ENCODE results near the gene ATP6V1G2. TPM values are rescaled to one million over a fixed set of nuclear protein-coding genes. Genes with fewer than 3 reads are reported as not detected.
A peak's percentile ranks its signal among the peaks of the same experiment; 100 is the strongest.
"Not testable (repeated sequence)": the region's sequence is repeated elsewhere in the genome, so short reads cannot be mapped to it uniquely, and the experiment has no call there.

The ATP6V1G2 gene
- total RNA-seq, 4 donors from 2014 or later, result 0.64 to 1.6 (median 1.4) TPM; not detected in 1

- peak overlapping the region; percentile 68 for H3K4me3 ChIP-seq
- TF ChIP-seq POLR2AphosphoS5 (IDR thresholded peaks at IDR 0.05) (no peak), EP300 (IDR thresholded peaks at IDR 0.05) (no peak), CTCF (IDR thresholded peaks at IDR 0.05) (no peak), POLR2A (IDR thresholded peaks at IDR 0.05) (no peak)
- no peak for DNase-seq (ENCODE audit: low spot score in 2 of 2)
- H3K27ac ChIP-seq, result no peak overlapping the region
- no peaks in the 10 kb centered on the region for H3K9me3 ChIP-seq
- no peaks in the 10 kb centered on the region for H3K36me3 ChIP-seq
- peaks cover 10% of the 10 kb centered on the region for H3K27me3 ChIP-seq
- 29% methylated on average over 21 of the region's 21 CpGs for WGBS
- H3K4me1 ChIP-seq, result peaks cover 29% of the 10 kb centered on the region
Measured at GRCh38 chr6:31498748-31499147, 47.7 kb downstream of the ATP6V1G2 start.

- peak; percentile 85 to 88 for DNase-seq (ENCODE audit: low spot score in 2 of 2)
- Histone ChIP-seq H3K9me3 (no peaks in the 10 kb centered on the region), H3K27me3 (peaks cover 10% of the 10 kb centered on the region), H3K4me3 (peak within 1 kb of the TSS; percentile 68), H3K27ac (peak within 1 kb of the TSS; percentile 18), H3K4me1 (peaks cover 32% of the 10 kb centered on the region), H3K36me3 (no peaks in the 10 kb centered on the region)
- WGBS, result under 1% methylated on average over 49 of the region's 64 CpGs
- TF ChIP-seq POLR2AphosphoS5 (IDR thresholded peaks at IDR 0.05) (no peak), POLR2A (IDR thresholded peaks at IDR 0.05) (no peak), CTCF (IDR thresholded peaks at IDR 0.05) (no peak), EP300 (IDR thresholded peaks at IDR 0.05) (no peak)
Measured at GRCh38 chr6:31497531-31498476, 48.6 kb downstream of the ATP6V1G2 start, which contains the start of gene MICB. Gene MICB (plus strand): TSS chr6:31498145. CDS start chr6:31498194, 49 bp downstream.

- not testable (repeated sequence) for H3K27ac ChIP-seq; H3K9me3 ChIP-seq; H3K36me3 ChIP-seq; H3K4me3 ChIP-seq; DNase-seq (ENCODE audit: low spot score in 2 of 2)
- H3K27me3 ChIP-seq, result peaks cover 10% of the 10 kb centered on the region
- peaks cover 34% of the 10 kb centered on the region for H3K4me1 ChIP-seq
- WGBS, result 55% methylated on average over 4 of the region's 4 CpGs
Measured at GRCh38 chr6:31496826-31497225, 49.6 kb downstream of the ATP6V1G2 start.

- H3K4me3 ChIP-seq, result no peak overlapping the region
- H3K27ac ChIP-seq, result no peak overlapping the region
- H3K4me1 ChIP-seq, result peaks cover 37% of the 10 kb centered on the region
- no peaks in the 10 kb centered on the region for H3K9me3 ChIP-seq
- no peak for DNase-seq (ENCODE audit: low spot score in 2 of 2)
- peaks cover 10% of the 10 kb centered on the region for H3K27me3 ChIP-seq
- no peaks in the 10 kb centered on the region for H3K36me3 ChIP-seq
- no peak for TF ChIP-seq CTCF (IDR thresholded peaks at IDR 0.05)
- TF ChIP-seq POLR2AphosphoS5 (IDR thresholded peaks at IDR 0.05), result no peak
- TF ChIP-seq POLR2A (IDR thresholded peaks at IDR 0.05), result no peak
- no peak for TF ChIP-seq EP300 (IDR thresholded peaks at IDR 0.05)
- WGBS, result 47% methylated on average over 2 of the region's 2 CpGs
Measured at GRCh38 chr6:31495580-31495979, 50.8 kb downstream of the ATP6V1G2 start.

Other genes with a start within 250 kb of the ATP6V1G2 start
- 1,000 to 10,000 TPM in 3 of 4 donors, 100 to 1,000 TPM in 1; 995 to 1,612 (median 1,279) TPM for gene HLA-B, start 189.4 kb downstream of the ATP6V1G2 start, total RNA-seq
- gene MICA, start 143.0 kb downstream of the ATP6V1G2 start, total RNA-seq, result 10 to 100 TPM in 3 of 4 donors, 1 to 10 TPM in 1; 7.1 to 16.4 (median 15.2) TPM
- gene MICB, start 48.5 kb downstream of the ATP6V1G2 start, total RNA-seq, result 1 to 10 TPM in 3 of 4 donors, under 1 TPM in 1; 0.26 to 2.4 (median 2.1) TPM
- not detected for gene MCCD1, start 17.6 kb downstream of the ATP6V1G2 start, total RNA-seq
- 100 to 1,000 TPM; 254 to 449 (median 281) TPM for gene DDX39B, start 4.6 kb downstream of the ATP6V1G2 start, total RNA-seq
- gene NFKBIL1, start 1.0 kb upstream of the ATP6V1G2 start, total RNA-seq, result 10 to 100 TPM; 23.6 to 29.5 (median 25.7) TPM
- under 1 TPM in 1 of 4 donors, not detected in 3; 0.47 TPM for gene LTA, start 25.7 kb upstream of the ATP6V1G2 start, total RNA-seq
- 1 to 10 TPM; 1.0 to 6.4 (median 3.3) TPM for gene TNF, start 29.0 kb upstream of the ATP6V1G2 start, total RNA-seq
- gene LTB, start 35.8 kb upstream of the ATP6V1G2 start, total RNA-seq, result not detected
- 10 to 100 TPM in 1 of 4 donors, 1 to 10 TPM in 3; 3.7 to 72.9 (median 6.7) TPM for gene LST1, start 39.7 kb upstream of the ATP6V1G2 start, total RNA-seq
- not detected for gene NCR3, start 46.4 kb upstream of the ATP6V1G2 start, total RNA-seq
- gene AIF1, start 68.6 kb upstream of the ATP6V1G2 start, total RNA-seq, result 10 to 100 TPM in 1 of 4 donors, 1 to 10 TPM in 3; 2.6 to 16.3 (median 5.8) TPM
- 100 to 1,000 TPM; 100 to 163 (median 113) TPM for gene PRRC2A, start 74.1 kb upstream of the ATP6V1G2 start, total RNA-seq
- gene BAG6, start 106.1 kb upstream of the ATP6V1G2 start, total RNA-seq, result 100 to 1,000 TPM; 239 to 360 (median 309) TPM
- 1 to 10 TPM; 2.8 to 8.3 (median 6.1) TPM for gene APOM, start 109.3 kb upstream of the ATP6V1G2 start, total RNA-seq
- gene C6orf47, start 114.2 kb upstream of the ATP6V1G2 start, total RNA-seq, result 10 to 100 TPM; 31.6 to 41.0 (median 38.1) TPM
- gene GPANK1, start 118.4 kb upstream of the ATP6V1G2 start, total RNA-seq, result 10 to 100 TPM; 15.0 to 22.6 (median 20.1) TPM
- 100 to 1,000 TPM; 381 to 429 (median 403) TPM for gene CSNK2B, start 119.5 kb upstream of the ATP6V1G2 start, total RNA-seq
- 10 to 100 TPM; 11.4 to 63.7 (median 13.9) TPM for gene LY6G5B, start 123.4 kb upstream of the ATP6V1G2 start, total RNA-seq
- 1 to 10 TPM in 1 of 4 donors, under 1 TPM in 1, not detected in 2; 0.73 to 5.1 TPM for gene LY6G5C, start 134.5 kb upstream of the ATP6V1G2 start, total RNA-seq
- 10 to 100 TPM; 49.4 to 68.2 (median 57.3) TPM for gene ABHD16A, start 156.7 kb upstream of the ATP6V1G2 start, total RNA-seq
- gene LY6G6F, start 160.3 kb upstream of the ATP6V1G2 start, total RNA-seq, result not detected
- 10 to 100 TPM in 1 of 4 donors, 1 to 10 TPM in 1, not detected in 2; 5.5 to 30.8 TPM for gene LY6G6D, start 168.7 kb upstream of the ATP6V1G2 start, total RNA-seq
- gene LY6G6C, start 175.1 kb upstream of the ATP6V1G2 start, total RNA-seq, result 100 to 1,000 TPM in 3 of 4 donors, 10 to 100 TPM in 1; 80.0 to 376 (median 338) TPM
- gene MPIG6B, start 176.8 kb upstream of the ATP6V1G2 start, total RNA-seq, result 1 to 10 TPM; 1.6 to 4.6 (median 4.5) TPM
- gene DDAH2, start 182.7 kb upstream of the ATP6V1G2 start, total RNA-seq, result 10 to 100 TPM; 66.8 to 84.2 (median 68.3) TPM
- 100 to 1,000 TPM; 239 to 420 (median 333) TPM for gene CLIC1, start 189.9 kb upstream of the ATP6V1G2 start, total RNA-seq
- 10 to 100 TPM; 12.6 to 60.1 (median 17.2) TPM for gene MSH5, start 193.4 kb upstream of the ATP6V1G2 start, total RNA-seq
- gene SAPCD1, start 216.0 kb upstream of the ATP6V1G2 start, total RNA-seq, result 10 to 100 TPM in 3 of 4 donors, 1 to 10 TPM in 1; 9.3 to 42.2 (median 20.3) TPM
- 1 to 10 TPM; 1.3 to 3.3 (median 2.3) TPM for gene VWA7, start 230.7 kb upstream of the ATP6V1G2 start, total RNA-seq
- 10 to 100 TPM; 48.8 to 60.0 (median 59.1) TPM for gene VARS1, start 249.1 kb upstream of the ATP6V1G2 start, total RNA-seq

Measured in suprapubic skin (tissue), 4 donors.